HEK293 (cell line): ENCODE results near the gene COQ8A.

Experiments
- CTCF ChIP-seq: fragments of 450-650 bp; formaldehyde crosslinking; IDR thresholded peaks from 2 replicates; pipeline ENCODE4 v1.5.1; 2016; ENCODE audit warnings: missing biosample characterization, missing genetic modification characterization
- TCF7L2 ChIP-seq: IDR thresholded peaks from 2 replicates; pipeline ENCODE4 v1.6.1; 2011; ENCODE audit warnings: low read depth, mild to moderate bottlenecking, inconsistent platforms, low read length, moderate library complexity, borderline replicate concordance
- YY2 ChIP-seq: fragments of 450-650 bp; formaldehyde crosslinking; IDR thresholded peaks from 2 replicates; pipeline ENCODE4 v1.5.1; 2016; ENCODE audit warnings: missing biosample characterization, missing genetic modification characterization
- ZNF146 ChIP-seq: fragments of 450-650 bp; formaldehyde crosslinking; IDR thresholded peaks from 2 replicates; pipeline ENCODE4 v1.5.1; 2016; ENCODE audit warnings: missing biosample characterization, missing genetic modification characterization

DNA sequence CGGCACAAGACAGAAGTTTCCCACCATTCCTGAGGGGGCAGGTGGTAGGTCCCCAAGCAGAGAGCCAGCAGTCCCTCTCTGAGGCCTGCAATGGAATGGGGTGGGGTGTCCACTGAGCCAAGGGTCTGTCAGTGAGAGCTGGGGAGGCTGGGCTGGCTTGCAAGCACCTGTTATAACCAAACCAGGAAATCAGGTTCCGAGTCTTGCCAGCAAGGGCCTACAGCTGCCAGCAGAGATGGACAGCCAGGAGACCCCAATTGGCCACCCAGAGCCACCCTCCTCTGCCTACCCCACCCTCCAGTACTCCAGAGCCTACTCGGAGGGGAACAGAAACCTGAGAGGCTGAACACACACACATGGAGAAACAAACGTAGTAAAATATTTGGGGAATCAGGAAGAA, 37.5 kb upstream of the COQ8A start:
- TF ChIP-seq CTCF (tag by site-specific recombination) (no peak), ZNF146 (tag by site-specific recombination) (no peak), TCF7L2 (no peak), YY2 (tag by site-specific recombination) (no peak)
